Measurements from ENCODE around the gene TRMT11. TPM values are rescaled to one million over a fixed set of nuclear protein-coding genes. Genes with fewer than 3 reads are reported as not detected.

Gene TRMT11
- total RNA-seq, 1 donor from 2014 or later, result 17.7 TPM

- no peaks in the 10 kb centered on the region for H3K9me3 ChIP-seq
- no peak for ATAC-seq
- no peak for DNase-seq
- no peaks in the 10 kb centered on the region for H3K27me3 ChIP-seq
- intact Hi-C loops (cut with DNase I), result no loop called here
- H3K4me3 ChIP-seq, result no peak overlapping the region
- peaks cover 6% of the 10 kb centered on the region for H3K36me3 ChIP-seq
- TF ChIP-seq CTCF (IDR thresholded peaks at IDR 0.05), result no peak
- H3K4me1 ChIP-seq, result peaks cover 4% of the 10 kb centered on the region
- no peak overlapping the region for H3K27ac ChIP-seq
These were observed 4.7 kb upstream of the TRMT11 start for GRCh38 chr6:125981571-125982185.

GRCh38 chr6:125983246-125983945, 2.9 kb upstream of the TRMT11 start:
- Histone ChIP-seq H3K36me3 (peaks cover 6% of the 10 kb centered on the region), H3K4me3 (no peak overlapping the region), H3K4me1 (peaks cover 9% of the 10 kb centered on the region), H3K27me3 (no peaks in the 10 kb centered on the region), H3K27ac (no peak overlapping the region), H3K9me3 (no peaks in the 10 kb centered on the region)
- intact Hi-C loops (cut with DNase I), result no loop called here
- ATAC-seq, result no peak
- no peak for DNase-seq
- no peak for TF ChIP-seq CTCF (IDR thresholded peaks at IDR 0.05)

- Histone ChIP-seq H3K4me1 (peaks cover 9% of the 10 kb centered on the region), H3K27ac (no peak overlapping the region), H3K27me3 (no peaks in the 10 kb centered on the region), H3K9me3 (no peaks in the 10 kb centered on the region), H3K4me3 (no peak overlapping the region), H3K36me3 (peaks cover 6% of the 10 kb centered on the region)
- DNase-seq (no peak), ATAC-seq (no peak)
- intact Hi-C loops (cut with DNase I), result no loop called here
- TF ChIP-seq CTCF (IDR thresholded peaks at IDR 0.05), result no peak
These were observed 2.0 kb upstream of the TRMT11 start for GRCh38 chr6:125984311-125984710.

- H3K4me3 ChIP-seq, result peak overlapping the region; percentile 73
These were observed 818 bp upstream of the TRMT11 start for GRCh38 chr6:125985522-125985921.

GRCh38 chr6:125985979-125986300, 400 bp upstream of the TRMT11 start:
- intact Hi-C loops (cut with DNase I), result no loop called here
- Histone ChIP-seq H3K9me3 (no peaks in the 10 kb centered on the region), H3K36me3 (no peaks in the 10 kb centered on the region), H3K4me1 (peaks cover 9% of the 10 kb centered on the region), H3K4me3 (peak overlapping the region; percentile 73), H3K27me3 (no peaks in the 10 kb centered on the region), H3K27ac (peak overlapping the region; percentile 85)
- ATAC-seq (no peak), DNase-seq (no peak)
- TF ChIP-seq CTCF (IDR thresholded peaks at IDR 0.05), result no peak

More at GRCh38 chr6:125985522-125985921, 818 bp upstream of the TRMT11 start:
- no peak for ATAC-seq
- no peak for DNase-seq
- no peak for TF ChIP-seq CTCF (IDR thresholded peaks at IDR 0.05)
- Histone ChIP-seq H3K4me1 (peaks cover 9% of the 10 kb centered on the region), H3K9me3 (no peaks in the 10 kb centered on the region), H3K27me3 (no peaks in the 10 kb centered on the region), H3K36me3 (no peaks in the 10 kb centered on the region), H3K27ac (peak overlapping the region; percentile 85)
- intact Hi-C loops (cut with DNase I), result no loop called here

Data from upper lobe of right lung (tissue), 1 donor.